Prostate gland (tissue), 2 donors: ENCODE data around the gene SEC14L1.

Experiments used
- CTCF ChIP-seq, 4 experiments: fragments of 200-600 bp in 2 of 4; fragments of 450-650 bp in 2 of 4; sonication (generic) in 2 of 4; IDR thresholded peaks; 1 replicate in 3 of 4; 2 replicates in 1 of 4; pipeline ENCODE4 v1.5.1; 2016 to 2019; ENCODE audit warnings: antibody characterized with exemption in 4 of 4, mild to moderate bottlenecking in 2 of 4, moderate library complexity in 2 of 4
- POLR2A ChIP-seq: fragments of 450-650 bp; IDR thresholded peaks from one replicate; pipeline ENCODE4 v1.6.1; 2016; ENCODE audit warnings: antibody characterized with exemption, mild to moderate bottlenecking

GRCh38 chr17:77132411-77133086 lies 8.2 kb upstream of the SEC14L1 start:
- TF ChIP-seq CTCF (IDR thresholded peaks at IDR 0.05), result no peak
- TF ChIP-seq POLR2A, result no peak
